Measurements from ENCODE around the gene WNT1.

WNT1 gene

GRCh38 chr12:49000346-49000745, 22.2 kb downstream of the WNT1 start:
- no peak for DNase-seq (ENCODE audit: low read depth, low spot score)

GRCh38 chr12:49008943-49009342, 30.8 kb downstream of the WNT1 start:
- no peak for DNase-seq (ENCODE audit: low read depth, low spot score)

- no peak for DNase-seq (ENCODE audit: low read depth, low spot score)
Measured at GRCh38 chr12:49010092-49010668, 32.1 kb downstream of the WNT1 start.

- no peak for DNase-seq (ENCODE audit: low read depth, low spot score)
Measured at GRCh38 chr12:49012739-49013138, 34.6 kb downstream of the WNT1 start.

GRCh38 chr12:49013428-49013827, 35.3 kb downstream of the WNT1 start:
- no peak for DNase-seq (ENCODE audit: low read depth, low spot score)

GRCh38 chr12:49014547-49014946, 36.4 kb downstream of the WNT1 start:
- no peak for DNase-seq (ENCODE audit: low read depth, low spot score)

DNA sequence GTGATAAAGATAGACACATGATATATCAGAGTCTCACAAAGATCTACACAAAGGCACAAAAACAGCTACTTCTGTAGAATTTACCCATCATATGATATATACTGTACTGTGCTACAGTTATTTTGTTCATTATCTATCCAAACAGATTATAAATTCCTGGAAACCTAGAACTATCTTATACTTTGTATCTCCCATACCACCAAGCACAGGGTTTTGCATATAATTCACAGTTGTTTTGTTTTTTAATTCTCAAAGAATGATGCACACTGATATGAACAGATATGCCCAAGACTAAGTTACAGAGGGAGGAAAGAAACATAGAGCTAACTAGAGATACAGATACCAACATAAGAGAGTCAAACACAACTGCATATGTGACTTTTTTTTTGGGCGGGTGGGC, 37.1 kb downstream of the WNT1 start:
- DNase-seq (ENCODE audit: low read depth, low spot score) = no peak

GRCh38 chr12:49017891-49018260, 39.8 kb downstream of the WNT1 start:
- DNase-seq (ENCODE audit: low read depth, low spot score) = no peak

DNA sequence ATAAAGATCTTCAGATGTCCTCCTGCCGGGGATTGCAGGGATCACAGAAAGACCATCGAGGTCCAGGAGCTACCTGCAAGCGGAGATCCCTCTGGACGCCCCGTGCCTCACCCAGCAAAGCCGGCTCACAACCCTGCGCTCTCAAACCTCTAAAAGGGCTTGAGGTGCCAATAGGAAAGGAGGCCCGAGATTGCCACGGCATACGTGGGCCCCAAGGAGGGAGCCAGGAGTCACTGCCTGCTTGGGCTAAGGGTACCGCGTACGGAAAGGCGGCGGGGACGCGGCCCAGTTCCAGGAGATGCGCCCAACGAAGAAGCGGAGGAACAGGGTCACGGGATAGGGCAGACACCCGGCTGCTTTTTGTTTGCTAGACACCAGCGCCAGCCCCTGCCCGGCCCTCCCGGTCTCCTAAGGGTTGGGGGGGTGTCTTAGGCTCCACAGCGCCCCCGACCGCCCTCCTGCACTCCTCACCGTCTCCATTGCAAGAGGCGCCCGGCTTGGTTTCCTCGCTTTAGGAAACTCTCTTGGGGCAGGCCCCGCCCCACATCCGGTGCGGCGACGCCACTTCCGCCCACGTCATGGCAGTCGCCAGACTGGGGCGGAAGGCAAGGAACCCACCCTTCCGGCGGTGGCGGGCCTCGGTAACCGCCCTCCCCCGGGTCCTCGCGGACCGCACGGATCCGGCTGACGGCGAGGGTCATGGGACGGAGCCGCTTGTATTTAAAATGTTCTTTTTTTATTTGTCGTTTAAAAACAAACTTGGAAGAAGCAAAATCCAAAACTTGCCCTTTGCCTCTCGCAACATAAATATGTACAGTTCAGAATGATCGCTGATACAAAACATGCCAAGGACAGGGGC, 40.4 kb downstream of the WNT1 start, which contains the start of gene PRKAG1:
Gene PRKAG1, minus strand, starts transcription at position 516 of the 859 bp plus-strand sequence. Its CDS starts 36 bp downstream, at position 480.
- DNase-seq (ENCODE audit: low read depth, low spot score) = peak; percentile 90

DNA sequence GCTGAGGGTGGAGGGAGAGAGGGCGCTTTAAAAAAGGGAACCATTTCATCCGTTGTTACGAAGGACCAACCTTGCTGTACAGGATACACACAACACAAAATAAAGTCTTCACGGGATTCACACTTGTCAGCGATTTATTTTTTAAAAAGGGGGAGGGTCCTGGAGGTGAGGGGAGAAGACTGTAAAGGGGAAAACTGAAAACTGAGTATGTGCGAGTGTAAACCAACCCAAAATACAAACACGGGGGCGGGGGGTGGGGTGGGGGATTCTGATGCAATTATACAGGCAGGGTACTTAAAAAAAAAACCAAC, 41.0 kb downstream of the WNT1 start:
- DNase-seq (ENCODE audit: low read depth, low spot score) = no peak

DNA sequence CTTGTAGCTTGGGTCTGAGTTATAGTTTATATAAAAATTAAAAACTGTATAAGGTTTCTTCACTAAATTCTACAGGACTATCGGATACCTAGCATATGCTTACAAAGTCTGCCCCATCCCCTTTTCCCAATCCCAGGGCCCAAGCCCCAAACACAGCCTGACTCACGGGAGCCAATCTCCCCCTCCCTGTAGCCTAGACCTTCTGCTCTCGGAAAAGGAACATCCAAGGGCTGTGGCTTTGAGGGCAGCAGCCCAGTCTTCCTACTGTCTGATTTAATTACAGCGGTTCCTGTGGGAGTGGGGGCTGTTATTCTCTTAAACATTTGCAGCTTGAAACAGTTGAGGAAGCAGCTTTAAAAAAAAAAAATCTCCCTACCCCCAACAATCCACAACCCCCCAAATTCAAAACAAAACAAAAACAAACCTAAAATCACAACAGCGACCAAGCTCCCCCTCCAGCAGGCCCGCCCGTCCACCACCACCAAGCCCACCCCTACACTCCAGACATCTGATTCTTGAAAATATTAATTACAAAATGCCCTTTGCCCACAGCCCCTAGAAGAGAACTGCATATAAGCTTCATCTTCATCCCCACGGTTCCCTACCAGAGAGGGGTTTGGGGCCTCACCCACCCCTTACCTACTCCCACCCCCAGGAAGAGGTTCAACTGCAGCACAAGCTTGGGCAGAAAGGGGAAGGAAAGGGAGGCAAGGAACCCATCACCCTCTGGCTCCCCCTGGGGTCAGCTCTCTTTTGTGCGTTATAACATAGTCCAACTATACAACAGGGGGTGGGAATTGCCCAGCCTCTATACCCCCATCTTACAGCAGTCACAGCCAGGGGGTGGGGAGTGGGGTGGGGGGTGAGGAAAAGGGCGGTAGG, 41.6 kb downstream of the WNT1 start:
- no peak for DNase-seq (ENCODE audit: low read depth, low spot score)

DNA sequence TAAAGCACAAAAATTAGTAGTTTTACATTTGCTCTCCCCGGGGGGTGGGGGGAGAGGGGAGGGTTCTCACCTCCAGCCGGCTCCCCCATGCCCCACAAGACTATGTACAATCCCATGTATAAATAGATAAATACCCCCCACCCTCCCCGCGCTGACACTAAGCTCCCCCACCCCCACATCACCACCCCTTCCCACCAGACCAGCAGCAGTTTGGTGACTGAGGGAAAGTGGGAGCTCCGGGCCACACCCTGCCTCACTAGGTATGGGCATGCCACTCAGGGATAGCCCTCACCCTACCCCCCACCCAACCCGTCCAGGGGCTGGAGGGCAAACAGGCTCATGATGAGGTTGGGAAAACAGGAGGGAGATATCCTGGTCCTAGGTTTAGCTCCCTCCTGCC, 42.3 kb downstream of the WNT1 start:
- DNase-seq (ENCODE audit: low read depth, low spot score) = no peak

DNA sequence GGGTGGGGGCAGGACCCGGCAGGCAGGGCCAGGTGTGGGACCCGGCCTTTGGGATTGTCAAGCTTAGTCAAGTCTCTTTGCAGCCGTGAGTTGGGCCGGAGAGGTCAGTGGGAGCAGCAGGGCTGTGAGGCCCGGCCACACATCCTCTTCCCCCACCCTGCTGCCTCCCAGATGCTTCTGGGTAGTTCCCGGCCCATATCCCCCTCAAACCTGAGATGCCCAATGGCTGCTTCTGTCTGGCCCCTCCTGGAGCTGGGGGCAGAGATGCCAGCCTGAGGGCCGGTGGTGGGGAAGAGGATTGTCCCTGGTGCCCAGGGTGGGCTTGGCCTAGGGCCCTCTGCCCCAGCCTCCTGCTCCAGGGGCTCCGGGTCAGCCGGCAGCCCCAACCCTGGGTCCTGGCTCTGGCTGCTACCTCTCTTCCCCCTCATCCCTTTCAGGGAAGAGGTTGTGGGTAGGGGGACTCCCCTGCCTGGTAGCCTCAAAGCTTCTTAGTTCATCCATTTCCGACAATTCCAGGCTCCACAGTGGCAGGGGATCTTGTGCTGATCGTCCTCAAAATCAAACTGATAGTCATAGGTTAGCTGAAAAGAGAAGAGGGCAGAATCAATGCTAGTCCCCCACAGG, 43.3 kb downstream of the WNT1 start:
- DNase-seq (ENCODE audit: low read depth, low spot score) = no peak

DNA sequence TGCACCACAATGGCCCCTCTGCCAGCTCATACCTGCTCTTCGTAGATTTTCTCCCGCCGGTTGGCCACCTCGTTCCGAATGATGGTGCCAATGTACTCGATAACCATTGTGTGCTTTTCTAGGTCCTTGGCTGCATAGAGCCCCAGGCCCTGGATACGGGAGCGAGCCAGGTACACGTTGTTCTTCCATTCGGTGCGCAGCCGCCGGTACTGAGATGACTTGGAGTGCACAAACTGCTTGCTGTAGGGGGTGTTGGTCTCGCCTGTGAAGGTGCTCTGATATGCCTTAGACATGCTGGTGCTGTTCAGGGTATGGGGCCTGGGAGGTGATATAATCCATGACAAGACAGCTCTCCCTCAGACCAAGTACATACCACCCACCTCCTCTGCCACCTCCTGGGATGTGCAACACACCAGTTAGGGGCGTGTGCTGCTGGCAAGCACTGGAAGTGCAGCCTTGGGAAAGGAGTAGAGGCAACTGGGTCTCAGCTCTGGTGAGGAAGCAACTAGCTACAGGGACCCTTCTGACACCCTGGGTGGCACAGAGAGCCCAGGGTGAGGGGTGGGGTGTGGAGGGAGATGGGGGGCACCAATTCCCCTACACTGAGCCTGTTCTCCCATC, 44.5 kb downstream of the WNT1 start:
- DNase-seq (ENCODE audit: low read depth, low spot score) = no peak

DNA sequence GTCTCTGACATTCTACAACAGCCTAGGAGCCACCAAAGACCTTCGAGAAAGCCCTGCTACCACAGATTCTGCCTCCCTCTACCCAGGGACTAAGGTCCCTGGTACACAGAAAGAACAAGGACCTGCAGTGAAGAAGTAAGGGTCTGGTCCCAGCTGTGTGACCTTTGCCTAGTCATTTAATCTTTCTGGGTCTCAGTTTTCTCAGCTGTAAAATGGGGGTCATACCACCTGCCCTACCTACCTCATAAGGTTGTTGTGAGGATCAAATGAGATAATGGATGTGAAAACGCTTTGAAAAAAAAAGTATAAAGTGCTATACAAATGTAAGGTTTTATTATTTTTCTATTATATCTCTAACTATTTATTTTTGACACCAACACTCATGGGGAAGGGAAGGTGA, 45.7 kb downstream of the WNT1 start:
- no peak for DNase-seq (ENCODE audit: low read depth, low spot score)

DNA sequence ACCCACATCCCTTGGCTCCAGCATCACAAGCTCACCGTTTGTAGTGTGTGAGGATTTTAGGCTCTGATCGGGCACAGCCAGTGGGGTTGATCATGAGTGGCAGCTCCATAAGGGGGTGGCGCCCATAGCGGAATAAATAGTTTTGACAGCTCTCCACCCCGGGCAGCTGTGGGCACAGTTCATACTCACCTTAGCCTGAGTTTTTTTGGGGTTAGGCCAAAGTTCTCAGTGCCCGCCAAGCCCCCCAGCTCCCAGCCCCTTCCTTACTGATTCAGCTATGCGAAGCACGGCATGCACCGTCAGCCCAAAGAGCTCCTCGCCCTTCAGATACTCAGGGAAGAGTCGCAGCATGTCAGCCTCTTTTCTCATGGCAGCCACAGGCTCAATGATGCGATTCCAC, 46.4 kb downstream of the WNT1 start:
- DNase-seq (ENCODE audit: low read depth, low spot score) = no peak

DNA sequence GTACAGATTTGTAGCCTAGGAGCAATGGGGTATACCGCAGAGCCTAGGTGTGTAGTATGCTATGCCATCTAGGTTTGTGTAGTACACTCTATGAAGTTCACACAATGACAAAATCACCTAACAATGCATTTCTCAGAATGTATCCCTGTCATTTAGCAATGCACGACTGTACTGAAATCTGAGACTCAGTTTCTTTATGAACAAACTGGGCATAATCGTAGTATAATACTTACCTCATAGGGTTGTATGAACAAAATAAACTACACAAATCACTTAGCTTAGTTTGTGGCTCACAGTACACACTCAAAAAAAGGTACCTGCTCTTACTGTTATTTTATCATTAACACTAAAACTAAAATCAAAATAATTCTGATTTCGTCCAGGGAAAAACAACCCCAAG, 47.3 kb downstream of the WNT1 start:
- no peak for DNase-seq (ENCODE audit: low read depth, low spot score)

- no peak for DNase-seq (ENCODE audit: low read depth, low spot score)
Measured at GRCh38 chr12:49026101-49026500, 48.0 kb downstream of the WNT1 start.

- DNase-seq (ENCODE audit: low read depth, low spot score) = no peak
Measured at GRCh38 chr12:49026678-49027480, 48.8 kb downstream of the WNT1 start.

GRCh38 chr12:49027846-49028555, 49.9 kb downstream of the WNT1 start:
- no peak for DNase-seq (ENCODE audit: low read depth, low spot score)
